SK-N-SH treated with all-trans-retinoic acid at 6 μM for 48 hours (cell line): ENCODE measurements around the gene NMRK2.

ENCODE experiments used
- BACH2 ChIP-seq: fragments of 250-450 bp; sonication (Bioruptor Pico); IDR thresholded peaks from 2 replicates; pipeline ENCODE4 v1.9.0; 2021; ENCODE audit warnings: mild to moderate bottlenecking, borderline replicate concordance
- CSDC2 ChIP-seq: fragments of 250-450 bp; sonication (Bioruptor Pico); IDR thresholded peaks from 2 replicates; pipeline ENCODE4 v1.5.0; 2020; ENCODE audit warnings: mild to moderate bottlenecking, moderate library complexity
- GLIS3 ChIP-seq: fragments of 250-450 bp; sonication (Bioruptor Pico); IDR thresholded peaks from 2 replicates; pipeline ENCODE4 v1.5.0; 2020; ENCODE audit warnings: mild to moderate bottlenecking, moderate library complexity
- RARB ChIP-seq: fragments of 250-450 bp; sonication (Bioruptor Pico); IDR thresholded peaks from 2 replicates; pipeline ENCODE4 v1.8.0; 2021; ENCODE audit warnings: mild to moderate bottlenecking, moderate library complexity
- SNAI2 ChIP-seq: fragments of 250-450 bp; sonication (Bioruptor Pico); IDR thresholded peaks from 2 replicates; pipeline ENCODE4 v1.5.0; 2020; ENCODE audit warnings: mild to moderate bottlenecking, moderate library complexity
- ZC3H10 ChIP-seq: fragments of 250-450 bp; sonication (Bioruptor Pico); IDR thresholded peaks from 2 replicates; pipeline ENCODE4 v1.5.1; 2021; ENCODE audit warnings: mild to moderate bottlenecking, moderate library complexity
- ZFP30 ChIP-seq: fragments of 450-650 bp; formaldehyde crosslinking; IDR thresholded peaks from 2 replicates; pipeline ENCODE4 v1.5.0; 2022; ENCODE audit warnings: mild to moderate bottlenecking, moderate library complexity
- ZNF8 ChIP-seq: fragments of 450-650 bp; formaldehyde crosslinking; IDR thresholded peaks from 2 replicates; pipeline ENCODE4 v1.5.0; 2020; ENCODE audit warnings: mild to moderate bottlenecking, moderate library complexity
- TF ChIP-seq, protein P1 (sequence below): fragments of 250-450 bp; sonication (Bioruptor Pico); IDR thresholded peaks from 2 replicates; pipeline ENCODE4 v1.8.0; 2021; ENCODE audit warnings: low read depth, mild to moderate bottlenecking, moderate library complexity, borderline replicate concordance
- TF ChIP-seq, protein P2 (sequence below): fragments of 250-450 bp; sonication (Bioruptor Pico); IDR thresholded peaks from 2 replicates; pipeline ENCODE4 v1.8.0; 2020; ENCODE audit warnings: mild to moderate bottlenecking, moderate library complexity, borderline replicate concordance
- TF ChIP-seq, protein P3 (sequence below): fragments of 250-450 bp; sonication (Bioruptor Pico); IDR thresholded peaks from 2 replicates; pipeline ENCODE4 v1.5.1; 2021; ENCODE audit warnings: mild to moderate bottlenecking, moderate library complexity
- TF ChIP-seq, protein P4 (sequence below): fragments of 250-450 bp; sonication (Bioruptor Pico); IDR thresholded peaks from 2 replicates; pipeline ENCODE4 v1.5.1; 2020; ENCODE audit warnings: low read depth, mild to moderate bottlenecking, moderate library complexity

DNA sequence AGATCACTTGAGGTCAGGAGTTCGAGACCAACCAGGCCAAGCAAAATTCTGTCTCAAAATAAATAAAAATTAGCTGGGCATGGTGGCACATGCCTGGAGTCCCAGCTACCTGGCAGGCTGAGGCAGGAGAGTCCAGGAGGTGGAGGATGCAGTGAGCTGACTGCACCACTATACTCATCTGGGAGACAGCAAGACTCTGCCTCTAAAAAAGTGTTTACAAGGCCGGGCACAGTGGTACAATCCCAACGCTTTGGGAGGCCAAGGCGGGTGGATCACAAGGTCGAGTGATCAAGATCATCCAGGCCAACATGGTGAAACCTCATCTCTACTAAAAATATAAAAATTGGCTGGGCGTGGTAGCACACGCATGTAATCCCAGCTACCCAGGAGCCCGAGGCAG lies 42.3 kb downstream of the NMRK2 start:
- TF ChIP-seq GLIS3 (CRISPR knock-in tag), result no peak
- no peak for TF ChIP-seq ZFP30 (CRISPR knock-in tag)
- no peak for TF ChIP-seq ZNF8 (CRISPR knock-in tag)
- no peak for TF ChIP-seq ZC3H10 (CRISPR knock-in tag)
- TF ChIP-seq, protein P1, sequence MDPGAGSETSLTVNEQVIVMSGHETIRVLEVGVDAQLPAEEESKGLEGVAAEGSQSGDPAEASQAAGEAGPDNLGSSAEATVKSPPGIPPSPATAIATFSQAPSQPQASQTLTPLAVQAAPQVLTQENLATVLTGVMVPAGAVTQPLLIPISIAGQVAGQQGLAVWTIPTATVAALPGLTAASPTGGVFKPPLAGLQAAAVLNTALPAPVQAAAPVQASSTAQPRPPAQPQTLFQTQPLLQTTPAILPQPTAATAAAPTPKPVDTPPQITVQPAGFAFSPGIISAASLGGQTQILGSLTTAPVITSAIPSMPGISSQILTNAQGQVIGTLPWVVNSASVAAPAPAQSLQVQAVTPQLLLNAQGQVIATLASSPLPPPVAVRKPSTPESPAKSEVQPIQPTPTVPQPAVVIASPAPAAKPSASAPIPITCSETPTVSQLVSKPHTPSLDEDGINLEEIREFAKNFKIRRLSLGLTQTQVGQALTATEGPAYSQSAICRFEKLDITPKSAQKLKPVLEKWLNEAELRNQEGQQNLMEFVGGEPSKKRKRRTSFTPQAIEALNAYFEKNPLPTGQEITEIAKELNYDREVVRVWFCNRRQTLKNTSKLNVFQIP (CRISPR knock-in tag), result no peak
- TF ChIP-seq RARB (CRISPR knock-in tag), result no peak
- TF ChIP-seq, protein P2, sequence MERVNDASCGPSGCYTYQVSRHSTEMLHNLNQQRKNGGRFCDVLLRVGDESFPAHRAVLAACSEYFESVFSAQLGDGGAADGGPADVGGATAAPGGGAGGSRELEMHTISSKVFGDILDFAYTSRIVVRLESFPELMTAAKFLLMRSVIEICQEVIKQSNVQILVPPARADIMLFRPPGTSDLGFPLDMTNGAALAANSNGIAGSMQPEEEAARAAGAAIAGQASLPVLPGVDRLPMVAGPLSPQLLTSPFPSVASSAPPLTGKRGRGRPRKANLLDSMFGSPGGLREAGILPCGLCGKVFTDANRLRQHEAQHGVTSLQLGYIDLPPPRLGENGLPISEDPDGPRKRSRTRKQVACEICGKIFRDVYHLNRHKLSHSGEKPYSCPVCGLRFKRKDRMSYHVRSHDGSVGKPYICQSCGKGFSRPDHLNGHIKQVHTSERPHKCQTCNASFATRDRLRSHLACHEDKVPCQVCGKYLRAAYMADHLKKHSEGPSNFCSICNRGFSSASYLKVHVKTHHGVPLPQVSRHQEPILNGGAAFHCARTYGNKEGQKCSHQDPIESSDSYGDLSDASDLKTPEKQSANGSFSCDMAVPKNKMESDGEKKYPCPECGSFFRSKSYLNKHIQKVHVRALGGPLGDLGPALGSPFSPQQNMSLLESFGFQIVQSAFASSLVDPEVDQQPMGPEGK (CRISPR knock-in tag), result no peak
- TF ChIP-seq, protein P3, sequence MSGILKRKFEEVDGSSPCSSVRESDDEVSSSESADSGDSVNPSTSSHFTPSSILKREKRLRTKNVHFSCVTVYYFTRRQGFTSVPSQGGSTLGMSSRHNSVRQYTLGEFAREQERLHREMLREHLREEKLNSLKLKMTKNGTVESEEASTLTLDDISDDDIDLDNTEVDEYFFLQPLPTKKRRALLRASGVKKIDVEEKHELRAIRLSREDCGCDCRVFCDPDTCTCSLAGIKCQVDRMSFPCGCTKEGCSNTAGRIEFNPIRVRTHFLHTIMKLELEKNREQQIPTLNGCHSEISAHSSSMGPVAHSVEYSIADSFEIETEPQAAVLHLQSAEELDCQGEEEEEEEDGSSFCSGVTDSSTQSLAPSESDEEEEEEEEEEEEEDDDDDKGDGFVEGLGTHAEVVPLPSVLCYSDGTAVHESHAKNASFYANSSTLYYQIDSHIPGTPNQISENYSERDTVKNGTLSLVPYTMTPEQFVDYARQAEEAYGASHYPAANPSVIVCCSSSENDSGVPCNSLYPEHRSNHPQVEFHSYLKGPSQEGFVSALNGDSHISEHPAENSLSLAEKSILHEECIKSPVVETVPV (CRISPR knock-in tag), result no peak
- TF ChIP-seq, protein P4, sequence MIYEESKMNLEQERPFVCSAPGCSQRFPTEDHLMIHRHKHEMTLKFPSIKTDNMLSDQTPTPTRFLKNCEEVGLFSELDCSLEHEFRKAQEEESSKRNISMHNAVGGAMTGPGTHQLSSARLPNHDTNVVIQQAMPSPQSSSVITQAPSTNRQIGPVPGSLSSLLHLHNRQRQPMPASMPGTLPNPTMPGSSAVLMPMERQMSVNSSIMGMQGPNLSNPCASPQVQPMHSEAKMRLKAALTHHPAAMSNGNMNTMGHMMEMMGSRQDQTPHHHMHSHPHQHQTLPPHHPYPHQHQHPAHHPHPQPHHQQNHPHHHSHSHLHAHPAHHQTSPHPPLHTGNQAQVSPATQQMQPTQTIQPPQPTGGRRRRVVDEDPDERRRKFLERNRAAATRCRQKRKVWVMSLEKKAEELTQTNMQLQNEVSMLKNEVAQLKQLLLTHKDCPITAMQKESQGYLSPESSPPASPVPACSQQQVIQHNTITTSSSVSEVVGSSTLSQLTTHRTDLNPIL (CRISPR knock-in tag), result no peak
- no peak for TF ChIP-seq SNAI2 (CRISPR knock-in tag)
- TF ChIP-seq BACH2 (CRISPR knock-in tag), result no peak
- TF ChIP-seq CSDC2 (CRISPR knock-in tag), result no peak
